K562 (cell line): ENCODE measurements around the gene ZG16B. TPM values are rescaled to one million over a fixed set of nuclear protein-coding genes. Genes with fewer than 3 reads are reported as not detected.

Experiments
- ADNP ChIP-seq: fragments of 200-800 bp; sonication (Bioruptor generic); IDR thresholded peaks from 2 replicates; pipeline ENCODE4 v1.6.1; 2016; ENCODE audit warnings: missing genetic modification characterization, missing compliant biosample characterization
- ARID2 ChIP-seq: fragments of 450-650 bp; IDR thresholded peaks from 2 replicates; pipeline ENCODE4 v1.6.1; 2017; ENCODE audit warnings: antibody characterized with exemption, mild to moderate bottlenecking
- ATF1 ChIP-seq, 2 experiments: fragments of 450-650 bp in 1 of 2; IDR thresholded peaks; 2 replicates each; pipeline ENCODE4 v1.6.1; 2016; ENCODE audit warnings: missing compliant biosample characterization in 1 of 2, missing genetic modification characterization in 1 of 2
- BHLHE40 ChIP-seq: IDR thresholded peaks from 2 replicates; pipeline ENCODE4 v1.6.1; 2011; ENCODE audit warnings: low read length, improper control_type of control experiment
- CC2D1A ChIP-seq: fragments of 450-650 bp; IDR thresholded peaks from 2 replicates; pipeline ENCODE4 v1.6.1; 2017; ENCODE audit warnings: mild to moderate bottlenecking
- CHD1 ChIP-seq: fragments of 200-600 bp; sonication (generic); IDR thresholded peaks from one replicate; pipeline ENCODE4 v1.6.1; 2012; ENCODE audit warnings: mild to moderate bottlenecking, moderate library complexity, low read length, inconsistent platforms
- CREB1 ChIP-seq, 2 experiments: sonication (generic) in 1 of 2; formaldehyde crosslinking in 1 of 2; IDR thresholded peaks; 2 replicates each; pipeline versions ENCODE4 v1.6.1 to v1.8.0; 2012 to 2022; ENCODE audit warnings: inconsistent platforms in 1 of 2, mild to moderate bottlenecking in 1 of 2, missing genetic modification reagents in 1 of 2, moderate library complexity in 1 of 2
- CXXC5 ChIP-seq: fragments of 250-450 bp; sonication (Bioruptor Pico); IDR thresholded peaks from 2 replicates; pipeline ENCODE4 v1.8.0; 2022; ENCODE audit warnings: inconsistent platforms, mild to moderate bottlenecking, moderate library complexity
- EP400 ChIP-seq: fragments of 450-650 bp; IDR thresholded peaks from 2 replicates; pipeline ENCODE4 v1.6.1; 2017; ENCODE audit warnings: antibody characterized with exemption, mild to moderate bottlenecking, moderate library complexity
- ETV1 ChIP-seq: fragments of 450-650 bp; conservative IDR thresholded peaks from 2 replicates; pipeline ENCODE4 v1.6.1; 2016; ENCODE audit warnings: missing genetic modification characterization, control low read depth, low read depth, missing compliant biosample characterization
- FOXJ3 ChIP-seq: sonication (generic); formaldehyde crosslinking; IDR thresholded peaks from 2 replicates; pipeline ENCODE4 v1.4.0; 2020; ENCODE audit warnings: mild to moderate bottlenecking, missing genetic modification reagents
- GTF2E2 ChIP-seq: fragments of 200-800 bp; sonication (Bioruptor generic); IDR thresholded peaks from 2 replicates; pipeline ENCODE4 v1.6.1; 2016; ENCODE audit warnings: missing genetic modification characterization, missing compliant biosample characterization
- ILF3 ChIP-seq: fragments of 450-650 bp; IDR thresholded peaks from 2 replicates; pipeline ENCODE4 v1.6.1; 2018; ENCODE audit warnings: antibody characterized with exemption, mild to moderate bottlenecking, moderate library complexity, borderline replicate concordance
- JUND ChIP-seq, 2 experiments: IDR thresholded peaks; 2 replicates in 1 of 2; 3 replicates in 1 of 2; pipeline ENCODE4 v1.6.1; 2011; ENCODE audit warnings: borderline replicate concordance in 2 of 2, low read depth in 2 of 2, low read length in 2 of 2, improper control_type of control experiment in 1 of 2, missing biosample characterization in 1 of 2, missing genetic modification characterization in 1 of 2, missing genetic modification reagents in 1 of 2
- KLF1 ChIP-seq: fragments of 450-650 bp; IDR thresholded peaks from 2 replicates; pipeline ENCODE4 v1.6.1; 2016; ENCODE audit warnings: missing genetic modification characterization, missing compliant biosample characterization
- KLF13 ChIP-seq: fragments of 450-650 bp; IDR thresholded peaks from 2 replicates; pipeline ENCODE4 v1.6.1; 2016; ENCODE audit warnings: missing genetic modification characterization, low read depth, mild to moderate bottlenecking, missing compliant biosample characterization, moderate library complexity, borderline replicate concordance
- L3MBTL2 ChIP-seq: fragments of 450-650 bp; IDR thresholded peaks from 2 replicates; pipeline ENCODE4 v1.6.1; 2016; ENCODE audit warnings: mild to moderate bottlenecking, moderate library complexity
- NFRKB ChIP-seq: fragments of 450-650 bp; IDR thresholded peaks from 2 replicates; pipeline ENCODE4 v1.6.1; 2016; ENCODE audit warnings: low read depth
- RBFOX2 ChIP-seq: fragments of 200-400 bp; formaldehyde crosslinking; IDR thresholded peaks from 2 replicates; pipeline ENCODE4 v1.6.1; 2017; ENCODE audit warnings: low read depth, mild to moderate bottlenecking, low read length, moderate library complexity
- RBM22 ChIP-seq: fragments of 200-400 bp; formaldehyde crosslinking; IDR thresholded peaks from 2 replicates; pipeline ENCODE4 v1.6.1; 2018; ENCODE audit warnings: low read length, low read depth; ENCODE audit not compliant: poor library complexity, severe bottlenecking
- RFX1 ChIP-seq: fragments of 450-650 bp; IDR thresholded peaks from 2 replicates; pipeline ENCODE4 v1.6.1; 2016; ENCODE audit warnings: mild to moderate bottlenecking, moderate library complexity
- SAFB ChIP-seq: fragments of 200-400 bp; formaldehyde crosslinking; IDR thresholded peaks from 2 replicates; pipeline ENCODE4 v1.6.1; 2017; ENCODE audit warnings: low read depth, low read length, borderline replicate concordance
- SRSF9 ChIP-seq: fragments of 200-400 bp; formaldehyde crosslinking; IDR thresholded peaks from 2 replicates; pipeline ENCODE4 v1.6.1; 2017; ENCODE audit warnings: low read depth, low read length, borderline replicate concordance
- STAT5A ChIP-seq: IDR thresholded peaks from 2 replicates; pipeline ENCODE4 v1.6.1; 2012; ENCODE audit warnings: low read length, inconsistent platforms, borderline replicate concordance
- TCF7L2 ChIP-seq: fragments of 150-350 bp; IDR thresholded peaks from 2 replicates; pipeline ENCODE4 v1.6.1; 2016; ENCODE audit warnings: low read depth, mild to moderate bottlenecking, low read length, moderate library complexity
- USF1 ChIP-seq: sonication (generic); formaldehyde crosslinking; IDR thresholded peaks from 2 replicates; pipeline ENCODE4 v1.9.0; 2022; ENCODE audit warnings: mild to moderate bottlenecking, missing genetic modification reagents
- XRCC4 ChIP-seq: IDR thresholded peaks from one replicate; pipeline ENCODE4 v1.6.1; 2011; ENCODE audit not compliant: insufficient read depth, insufficient read length; ENCODE audit errors: extremely low read depth
- YBX1 ChIP-seq: fragments of 450-650 bp; IDR thresholded peaks from 2 replicates; pipeline ENCODE4 v1.7.1; 2016; ENCODE audit warnings: mild to moderate bottlenecking
- ZKSCAN1 ChIP-seq: fragments of 150-350 bp; IDR thresholded peaks from 2 replicates; pipeline ENCODE4 v1.6.1; 2016; ENCODE audit warnings: low read depth, low read length
- ZNF133 ChIP-seq: fragments of 250-450 bp; sonication (Bioruptor Pico); IDR thresholded peaks from 2 replicates; pipeline ENCODE4 v1.4.0; 2020; ENCODE audit warnings: mild to moderate bottlenecking
- ZNF384 ChIP-seq: IDR thresholded peaks from 2 replicates; pipeline ENCODE4 v1.6.1; 2012; ENCODE audit warnings: low read depth, low read length, improper control_type of control experiment
- ZNF778 ChIP-seq: fragments of 450-650 bp; formaldehyde crosslinking; IDR thresholded peaks from 2 replicates; pipeline ENCODE4 v1.4.0; 2020; ENCODE audit warnings: mild to moderate bottlenecking, moderate library complexity
- polyA plus RNA-seq, 8 experiments: library from polyadenylated mRNA; depleted of rRNA in 4 of 8; stranded (reverse) in 5 of 8; unstranded in 3 of 8; fragments of >200 nt; fragmentation: Nextera tagmentation in 2 of 8; fragmentation: Illumina TruSeq in 1 of 8; extraction: Ambion mirVana in 2 of 8; extraction: Trizol in 1 of 8; gene quantifications; 2 replicates each; pipeline versions ENCODE4 v1.2.1 to v1.2.3, GENCODE V29; 2011 to 2014; ENCODE audit warnings: inconsistent platforms in 1 of 8, missing spikeins in 1 of 8
- total RNA-seq, 7 experiments: library from RNA; depleted of rRNA in 6 of 7; stranded (reverse); fragments of >200 nt in 6 of 7; fragmentation: Illumina TruSeq in 2 of 7; extraction: Trizol in 2 of 7; gene quantifications; 2 replicates each; pipeline versions ENCODE4 v1.2.1 to v1.2.3, GENCODE V29; 2011 to 2021; ENCODE audit warnings: low replicate concordance in 1 of 7

The ZG16B gene
- total and polyA plus RNA-seq, 9 of the 15 experiments (the other 6 are each of a cell fraction or from before 2014, with no cell fraction given) = 0.25 to 0.43 (median 0.34) TPM; not detected in 5

DNA sequence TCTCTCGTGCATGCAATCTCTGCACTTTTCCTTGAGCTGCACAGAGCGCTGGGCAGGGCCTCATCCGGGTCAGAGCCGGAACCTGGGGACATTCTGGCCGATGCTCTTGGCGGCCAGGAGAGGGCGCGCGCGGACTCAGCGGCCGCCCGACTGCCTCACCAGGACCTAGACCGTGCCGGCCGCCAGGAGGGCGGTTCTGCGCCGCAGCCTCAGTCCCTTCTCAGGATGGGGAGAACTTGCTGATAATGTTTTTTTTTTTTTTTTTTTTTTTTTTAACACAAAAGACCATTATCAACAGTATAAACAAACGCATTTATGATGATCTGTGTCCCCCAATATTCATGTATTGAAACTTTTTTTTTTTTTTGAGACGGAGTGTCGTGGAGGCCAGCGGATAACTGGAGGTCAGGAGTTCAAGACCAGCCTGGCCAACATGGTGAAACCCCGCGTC, 44.8 kb downstream of the ZG16B start (continued):
- TF ChIP-seq NFRKB = no peak
- TF ChIP-seq ETV1 (tag) = no peak
- TF ChIP-seq BHLHE40 = peak; percentile 58; the same call in 1 of the 2 replicates
- TF ChIP-seq ZNF133 = no peak
- TF ChIP-seq ARID2 = peak; percentile 34; the same call in 1 of the 2 replicates
- no peak for TF ChIP-seq XRCC4
- TF ChIP-seq TCF7L2 = no peak
- no peak for TF ChIP-seq KLF1 (tag)
- TF ChIP-seq USF1 (CRISPR knock-in tag) = no peak
- 0 out of 2 replicates have a peak, but pooled peaks have one; percentile 27 for TF ChIP-seq L3MBTL2
- no peak for TF ChIP-seq GTF2E2 (tag)
- peak; percentile 21; the same call in 1 of the 2 replicates for TF ChIP-seq CC2D1A
- peak; percentile 50; the same call in 1 of the 2 replicates for TF ChIP-seq ZNF384
- TF ChIP-seq CREB1 (IDR thresholded peaks at IDR 0.05) = no peak
- peak; percentile 35; the same call in 1 of the 2 replicates for TF ChIP-seq CREB1 (CRISPR knock-in tag; IDR thresholded peaks at IDR 0.05)
- TF ChIP-seq FOXJ3 (CRISPR knock-in tag) = no peak
- peak; percentile 23; the same call in 1 of the 2 replicates for TF ChIP-seq KLF13 (tag)
- TF ChIP-seq STAT5A = no peak
- peak; percentile 40 for TF ChIP-seq CXXC5 (CRISPR knock-in tag)
- TF ChIP-seq YBX1 = no peak
- no peak for TF ChIP-seq SAFB
- TF ChIP-seq JUND (IDR thresholded peaks at IDR 0.05; ENCODE audit: borderline replicate concordance, low read depth, low read length) = 0 out of 2 replicates have a peak, but pooled peaks have one; percentile 18
- TF ChIP-seq JUND (tag; IDR thresholded peaks at IDR 0.05; ENCODE audit: borderline replicate concordance, low read depth, low read length) = peak; percentile 12; the same call in 1 of the 3 replicates
- no peak for TF ChIP-seq CHD1
- TF ChIP-seq RBM22 = no peak
- TF ChIP-seq RBFOX2 = 0 out of 2 replicates have a peak, but pooled peaks have one; percentile 28
- no peak for TF ChIP-seq EP400
- peak; percentile 34; the same call in 1 of the 2 replicates for TF ChIP-seq ADNP
- TF ChIP-seq RFX1 = no peak
- TF ChIP-seq ILF3 = no peak
- no peak for TF ChIP-seq ZNF778 (CRISPR knock-in tag)
- TF ChIP-seq ATF1 (CRISPR knock-in tag; IDR thresholded peaks at IDR 0.05) = no peak
- TF ChIP-seq ATF1 (tag; IDR thresholded peaks at IDR 0.05) = no peak
- no peak for TF ChIP-seq SRSF9
- 0 out of 2 replicates have a peak, but pooled peaks have one; percentile 41 for TF ChIP-seq ZKSCAN1
